Astrocyte of the spinal cord (primary cell): ENCODE results near the gene FGF19.

Experiments
- DNase-seq: peaks from one replicate; pipeline ENCODE4 v3.0.0; 2011; ENCODE audit warnings: low read depth, low spot score
- H3K4me3 ChIP-seq: 2 replicates; pipeline ENCODE4 v1.5.1; 2011; ENCODE audit warnings: low read depth, mild to moderate bottlenecking, low read length, moderate library complexity
- in situ Hi-C: cut with HindIII; loops from 2 replicates; pipeline ENCODE4 v1.10.0; 2017; ENCODE audit warnings: low sequenced_read_pairs
- TF ChIP-seq, protein P1 (sequence below): IDR thresholded peaks from 2 replicates; pipeline ENCODE4 v1.5.1; 2012; ENCODE audit warnings: low read depth, mild to moderate bottlenecking, low read length, inconsistent platforms

FGF19 gene

DNA sequence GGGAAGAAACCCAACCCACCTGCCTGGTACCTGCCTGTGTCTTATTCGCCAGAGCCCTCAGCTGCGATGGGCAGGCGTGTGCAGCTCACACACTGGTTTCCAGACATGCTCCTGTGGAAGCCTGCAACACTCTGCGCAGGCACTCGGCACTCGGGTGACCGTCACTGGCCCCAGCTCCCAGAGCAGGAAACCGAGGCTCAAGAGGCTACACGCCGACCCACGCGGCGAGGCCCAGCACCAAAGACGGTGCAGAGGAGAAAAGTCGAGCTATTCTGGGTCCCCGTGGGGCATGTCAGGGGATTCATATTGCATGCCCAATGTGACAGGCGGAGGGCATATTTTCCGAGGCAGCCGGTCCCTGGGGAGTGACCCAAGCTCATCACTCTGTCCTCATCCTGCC lies 11.6 kb upstream of the FGF19 start:
- TF ChIP-seq, protein P1, sequence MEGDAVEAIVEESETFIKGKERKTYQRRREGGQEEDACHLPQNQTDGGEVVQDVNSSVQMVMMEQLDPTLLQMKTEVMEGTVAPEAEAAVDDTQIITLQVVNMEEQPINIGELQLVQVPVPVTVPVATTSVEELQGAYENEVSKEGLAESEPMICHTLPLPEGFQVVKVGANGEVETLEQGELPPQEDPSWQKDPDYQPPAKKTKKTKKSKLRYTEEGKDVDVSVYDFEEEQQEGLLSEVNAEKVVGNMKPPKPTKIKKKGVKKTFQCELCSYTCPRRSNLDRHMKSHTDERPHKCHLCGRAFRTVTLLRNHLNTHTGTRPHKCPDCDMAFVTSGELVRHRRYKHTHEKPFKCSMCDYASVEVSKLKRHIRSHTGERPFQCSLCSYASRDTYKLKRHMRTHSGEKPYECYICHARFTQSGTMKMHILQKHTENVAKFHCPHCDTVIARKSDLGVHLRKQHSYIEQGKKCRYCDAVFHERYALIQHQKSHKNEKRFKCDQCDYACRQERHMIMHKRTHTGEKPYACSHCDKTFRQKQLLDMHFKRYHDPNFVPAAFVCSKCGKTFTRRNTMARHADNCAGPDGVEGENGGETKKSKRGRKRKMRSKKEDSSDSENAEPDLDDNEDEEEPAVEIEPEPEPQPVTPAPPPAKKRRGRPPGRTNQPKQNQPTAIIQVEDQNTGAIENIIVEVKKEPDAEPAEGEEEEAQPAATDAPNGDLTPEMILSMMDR = no peak
- in situ Hi-C loops = no loop called here
- no peak for DNase-seq
- no peak overlapping the region for H3K4me3 ChIP-seq

DNA sequence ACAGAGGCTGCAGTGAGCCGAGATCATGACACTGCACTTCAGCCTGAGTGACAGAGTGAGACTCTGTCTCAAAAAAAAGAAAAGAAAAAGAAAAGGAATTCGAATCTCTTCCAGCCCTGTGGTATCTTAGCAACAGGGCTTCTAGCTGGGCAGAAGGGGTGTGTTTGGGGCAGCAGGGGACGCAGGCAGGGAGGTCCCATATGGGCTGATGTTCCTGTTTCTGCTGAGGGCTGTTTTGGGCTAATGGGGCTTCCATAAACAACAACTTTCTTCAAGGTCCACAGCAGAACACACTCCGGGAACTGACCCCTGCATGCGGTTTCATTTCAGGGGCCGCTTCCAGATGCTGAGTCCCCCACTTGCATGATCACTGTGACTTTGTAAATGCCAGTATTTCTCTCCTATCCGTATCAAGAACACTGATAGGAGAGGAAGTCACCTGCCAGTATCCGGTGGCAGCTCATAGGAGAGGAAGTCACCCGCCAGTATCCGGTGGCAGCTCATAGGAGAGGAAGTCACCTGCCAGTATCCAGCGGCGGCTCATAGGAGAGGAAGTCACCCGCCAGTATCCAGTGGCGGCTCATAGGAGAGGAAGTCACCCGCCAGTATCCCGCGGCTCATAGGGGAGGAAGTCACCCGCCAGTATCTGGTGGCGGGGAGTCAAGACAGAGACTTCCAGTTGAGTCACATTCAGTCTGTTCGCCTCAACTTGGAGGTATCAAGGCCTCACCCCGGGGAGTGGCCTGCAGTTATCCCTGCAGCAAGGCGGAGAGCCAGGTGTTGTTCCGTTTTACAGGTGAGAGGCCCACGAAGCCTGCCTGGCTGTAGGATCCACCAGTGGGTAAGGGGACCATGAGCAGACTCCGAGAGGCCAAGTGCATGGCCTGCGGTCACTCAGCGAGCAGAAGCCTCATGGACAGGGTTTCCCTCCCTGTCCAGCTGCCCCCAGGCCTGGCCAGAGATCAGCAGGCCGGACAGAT lies 8.3 kb upstream of the FGF19 start:
- no peak for DNase-seq
- in situ Hi-C loops = no loop called here
- H3K4me3 ChIP-seq = no peak overlapping the region

DNA sequence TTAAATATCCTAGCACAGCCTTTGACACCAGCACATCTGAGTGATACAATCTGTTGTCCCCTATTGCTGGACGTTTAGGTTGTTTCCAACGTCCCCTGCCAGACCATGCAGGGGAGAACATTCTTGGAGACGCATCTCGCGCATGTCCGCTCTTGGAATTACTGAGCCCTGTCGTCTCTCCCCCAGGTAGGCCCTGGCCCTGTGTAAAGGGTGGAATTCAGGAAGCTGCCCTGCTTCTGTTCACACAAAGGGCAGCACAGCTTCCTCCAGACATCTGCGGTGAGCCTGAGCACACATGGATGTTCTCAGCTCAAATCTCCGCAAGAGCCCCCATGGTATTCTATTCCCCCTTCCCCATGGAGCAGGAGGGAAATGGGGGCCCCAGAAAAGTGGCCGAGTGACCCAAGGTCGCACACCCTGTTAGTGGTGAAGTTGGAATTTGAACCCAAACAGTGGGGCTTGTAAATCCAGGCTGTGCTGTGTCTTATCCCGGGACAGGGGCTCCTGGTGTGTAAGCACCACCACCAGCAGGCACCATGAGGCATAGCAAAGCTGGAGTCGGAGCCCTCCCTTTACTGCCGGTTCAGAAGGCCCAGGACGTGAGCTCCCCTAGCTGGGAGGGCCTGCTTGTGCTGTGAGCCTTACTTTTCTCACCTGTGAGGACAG lies 5.0 kb upstream of the FGF19 start:
- no peak for DNase-seq
- TF ChIP-seq, protein P1 = no peak
- in situ Hi-C loops = no loop called here
- no peak overlapping the region for H3K4me3 ChIP-seq

More for the DNA sequence above, 8.3 kb upstream of the FGF19 start:
- TF ChIP-seq, protein P1 = no peak

DNA sequence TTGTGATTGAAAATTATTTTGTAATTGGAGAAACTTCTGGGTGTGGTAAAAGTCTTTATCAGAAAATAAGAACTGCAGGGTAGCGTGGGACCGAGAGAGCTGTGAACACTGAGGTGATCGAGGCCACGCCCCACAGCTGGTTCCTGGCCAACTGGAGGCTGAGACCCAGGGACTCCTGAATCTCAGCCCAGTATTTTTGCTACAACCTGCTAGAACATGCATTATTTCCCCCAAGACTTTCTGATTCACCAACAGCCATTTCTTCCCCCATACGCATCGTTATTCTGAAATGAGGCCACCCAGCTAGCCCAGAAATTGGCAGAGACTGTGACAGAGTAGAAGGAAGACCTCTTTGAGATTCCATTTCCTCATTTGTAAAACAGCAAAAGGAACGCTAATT lies 3.4 kb upstream of the FGF19 start:
- DNase-seq = no peak
- H3K4me3 ChIP-seq = no peak overlapping the region
- in situ Hi-C loops = no loop called here
- TF ChIP-seq, protein P1 = no peak

DNA sequence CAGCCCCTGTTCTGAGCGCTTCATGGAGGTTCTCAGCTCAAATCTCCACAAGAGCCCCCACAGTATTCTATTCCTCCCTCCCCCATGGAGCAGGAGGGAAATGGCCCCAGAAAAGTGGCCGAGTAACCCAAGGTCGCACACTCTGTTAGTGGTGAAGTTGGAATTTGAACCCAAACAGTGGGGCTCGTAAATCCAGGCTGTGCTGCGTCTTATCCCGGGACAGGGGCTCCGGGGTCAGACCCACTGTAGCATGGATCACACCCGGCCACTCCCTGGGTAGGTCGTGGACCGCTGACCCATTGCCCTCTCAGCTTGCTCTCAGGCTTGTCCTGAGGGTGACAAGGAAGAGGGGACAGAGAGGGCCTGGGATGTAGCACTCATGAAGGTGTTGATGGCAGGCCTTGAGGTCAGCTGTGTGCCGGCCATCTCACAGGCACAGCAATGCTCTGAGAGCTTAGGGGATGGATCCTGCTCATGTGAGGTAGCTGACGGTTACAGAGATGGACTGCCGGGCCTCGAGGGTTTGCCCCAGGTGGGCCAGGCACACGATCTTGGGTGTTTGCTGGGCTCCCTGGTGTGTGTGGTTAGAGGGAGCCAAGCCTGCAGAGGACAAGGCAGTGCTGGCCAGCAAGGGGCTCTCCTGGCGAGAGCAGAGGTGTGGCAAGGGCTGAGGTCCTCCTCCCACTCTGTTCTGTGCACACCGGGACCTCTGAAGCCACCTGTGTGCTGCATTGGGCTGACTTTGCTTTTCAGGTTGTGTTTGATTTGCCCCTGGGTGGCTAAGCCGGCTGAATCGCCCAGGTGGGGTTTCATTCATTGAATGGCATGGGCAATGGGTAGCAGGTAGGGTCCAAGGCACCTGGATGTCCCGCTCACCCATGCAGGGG lies 2.3 kb upstream of the FGF19 start:
- no peak for DNase-seq
- in situ Hi-C loops = no loop called here
- no peak overlapping the region for H3K4me3 ChIP-seq
- TF ChIP-seq, protein P1 = no peak

DNA sequence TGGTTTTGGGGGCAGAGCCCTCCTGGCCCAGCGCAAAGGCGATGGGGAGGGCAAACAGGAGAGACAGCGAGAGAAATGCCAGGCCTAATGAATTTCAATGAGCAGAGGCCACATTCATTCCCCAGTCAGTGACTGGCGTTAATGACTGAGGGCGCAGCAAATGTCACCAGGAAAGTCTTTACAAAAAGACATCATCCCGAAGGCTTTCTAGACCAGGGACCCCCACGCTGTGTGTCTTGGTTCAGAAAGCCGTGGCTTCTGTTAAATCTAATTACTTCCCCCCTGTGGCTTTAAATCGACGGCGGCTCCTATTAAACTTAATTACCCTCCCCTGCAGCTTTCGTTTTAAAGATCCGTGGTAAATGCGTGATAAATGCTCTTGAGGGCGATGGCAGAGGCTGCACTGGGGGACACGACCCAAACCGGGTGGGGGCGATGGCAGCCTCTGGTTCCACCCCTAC lies 1.6 kb upstream of the FGF19 start:
- H3K4me3 ChIP-seq = no peak overlapping the region

More for the DNA sequence above, 1.6 kb upstream of the FGF19 start:
- in situ Hi-C loops = no loop called here
- TF ChIP-seq, protein P1 = no peak
- DNase-seq = no peak
